ENCODE results near the gene EREG.

- TF ChIP-seq, protein P1, sequence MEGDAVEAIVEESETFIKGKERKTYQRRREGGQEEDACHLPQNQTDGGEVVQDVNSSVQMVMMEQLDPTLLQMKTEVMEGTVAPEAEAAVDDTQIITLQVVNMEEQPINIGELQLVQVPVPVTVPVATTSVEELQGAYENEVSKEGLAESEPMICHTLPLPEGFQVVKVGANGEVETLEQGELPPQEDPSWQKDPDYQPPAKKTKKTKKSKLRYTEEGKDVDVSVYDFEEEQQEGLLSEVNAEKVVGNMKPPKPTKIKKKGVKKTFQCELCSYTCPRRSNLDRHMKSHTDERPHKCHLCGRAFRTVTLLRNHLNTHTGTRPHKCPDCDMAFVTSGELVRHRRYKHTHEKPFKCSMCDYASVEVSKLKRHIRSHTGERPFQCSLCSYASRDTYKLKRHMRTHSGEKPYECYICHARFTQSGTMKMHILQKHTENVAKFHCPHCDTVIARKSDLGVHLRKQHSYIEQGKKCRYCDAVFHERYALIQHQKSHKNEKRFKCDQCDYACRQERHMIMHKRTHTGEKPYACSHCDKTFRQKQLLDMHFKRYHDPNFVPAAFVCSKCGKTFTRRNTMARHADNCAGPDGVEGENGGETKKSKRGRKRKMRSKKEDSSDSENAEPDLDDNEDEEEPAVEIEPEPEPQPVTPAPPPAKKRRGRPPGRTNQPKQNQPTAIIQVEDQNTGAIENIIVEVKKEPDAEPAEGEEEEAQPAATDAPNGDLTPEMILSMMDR (IDR thresholded peaks at IDR 0.05): no peak
- no peak for TF ChIP-seq POLR2A (IDR thresholded peaks at IDR 0.05)
Observed at GRCh38 chr4:74433043-74433442, 68.1 kb downstream of the EREG start.

All from esophagus squamous epithelium (tissue), 4 donors.